ENCODE measurements around the gene SSU72. TPM values are rescaled to one million over a fixed set of nuclear protein-coding genes. Genes with fewer than 3 reads are reported as not detected.
"Not testable (repeated sequence)": the region's sequence is repeated elsewhere in the genome, so short reads cannot be mapped to it uniquely, and the experiment has no call there.

The SSU72 gene
- total RNA-seq, 1 experiment from 2014 or later: 217 TPM

- TF ChIP-seq REST (IDR thresholded peaks at IDR 0.05; ENCODE audit: insufficient read depth in 1 of 2, low read depth in 2 of 2, low read length in 1 of 2) (no peak), POLR2AphosphoS5 (IDR thresholded peaks at IDR 0.05; ENCODE audit: low read depth, low read length) (no peak), CTCF (IDR thresholded peaks at IDR 0.05) (no peak; the same call in 1 of the 2 replicates), TCF7L2 (IDR thresholded peaks at IDR 0.05; ENCODE audit: low read depth, low read length) (no peak), SIN3A (IDR thresholded peaks at IDR 0.05; ENCODE audit: borderline replicate concordance, insufficient read depth, low read depth, low read length) (no peak)
- Histone ChIP-seq H3K27me3 (ENCODE audit: control insufficient read depth, insufficient read depth, low read length) (no peaks in the 10 kb centered on the region), H3K36me3 (ENCODE audit: control insufficient read depth, insufficient read depth, low read length) (no peaks in the 10 kb centered on the region), H3K27ac (ENCODE audit: low read length) (no peak overlapping the region), H3K4me3 (ENCODE audit: low read depth in 2 of 2, low read length in 2 of 2) (no peak overlapping the region), H3K9me3 (ENCODE audit: control insufficient read depth, insufficient read depth, low read depth, low read length) (no peaks in the 10 kb centered on the region), H3K4me1 (ENCODE audit: control insufficient read depth, insufficient read depth, low read length) (peaks cover 10% of the 10 kb centered on the region)
- POLR2A ChIA-PET: interaction anchor here (1.2 kb wide), 1 partner anchor 21 kb away, joined by 4 read pairs; no protein-coding TSS in a partner anchor
- BruUV-seq (replicated peaks): no TSS peak
- DNase-seq (ENCODE audit: low read depth, low spot score) (no peak), ATAC-seq (peak; percentile 70)
- CTCF ChIA-PET: interaction anchor here (0.6 kb wide), 1 partner anchor 222 kb away, joined by 5 read pairs; the partner anchor contains the start of gene AURKAIP1
- in situ Hi-C loops (cut with HindIII; ENCODE audit: low pct_unique_long_range_greater_than_20kb, low sequenced_read_pairs): no loop called here
- intact Hi-C loops (cut with micrococcal nuclease; ENCODE audit: unreplicated experiment): no loop called here
These were observed 22.7 kb upstream of the SSU72 start for GRCh38 chr1:1597275-1597930.

- intact Hi-C loops (cut with micrococcal nuclease; ENCODE audit: unreplicated experiment) (no loop called here), in situ Hi-C loops (cut with HindIII; ENCODE audit: low pct_unique_long_range_greater_than_20kb, low sequenced_read_pairs) (no loop called here)
- ChIA-PET CTCF (no interaction called here), POLR2A (interaction anchor here (1.2 kb wide), 1 partner anchor 21 kb away, joined by 4 read pairs; no protein-coding TSS in a partner anchor)
- ATAC-seq (no peak), DNase-seq (ENCODE audit: low read depth, low spot score) (no peak)
- no peaks in the 10 kb centered on the region for H3K9me3 ChIP-seq (ENCODE audit: control insufficient read depth, insufficient read depth, low read depth, low read length)
- H3K27ac ChIP-seq (ENCODE audit: low read length): no peak overlapping the region
- H3K36me3 ChIP-seq (ENCODE audit: control insufficient read depth, insufficient read depth, low read length): no peaks in the 10 kb centered on the region
- H3K4me1 ChIP-seq (ENCODE audit: control insufficient read depth, insufficient read depth, low read length): peaks cover 10% of the 10 kb centered on the region
- no TSS peak for BruUV-seq (replicated peaks)
- H3K27me3 ChIP-seq (ENCODE audit: control insufficient read depth, insufficient read depth, low read length): no peaks in the 10 kb centered on the region
- no peak for TF ChIP-seq CTCF (IDR thresholded peaks at IDR 0.05)
- no peak for TF ChIP-seq POLR2AphosphoS5 (IDR thresholded peaks at IDR 0.05; ENCODE audit: low read depth, low read length)
- no peak for TF ChIP-seq REST (IDR thresholded peaks at IDR 0.05; ENCODE audit: insufficient read depth in 1 of 2, low read depth in 2 of 2, low read length in 1 of 2)
- TF ChIP-seq SIN3A (IDR thresholded peaks at IDR 0.05; ENCODE audit: borderline replicate concordance, insufficient read depth, low read depth, low read length): no peak
- no peak for TF ChIP-seq TCF7L2 (IDR thresholded peaks at IDR 0.05; ENCODE audit: low read depth, low read length)
- H3K4me3 ChIP-seq (ENCODE audit: low read depth in 2 of 2, low read length in 2 of 2): no peak overlapping the region
These were observed 22.0 kb upstream of the SSU72 start for GRCh38 chr1:1596493-1597274.

GRCh38 chr1:1595341-1595740 is 20.7 kb upstream of the SSU72 start:
- H3K27me3 ChIP-seq (ENCODE audit: control insufficient read depth, insufficient read depth, low read length); H3K36me3 ChIP-seq (ENCODE audit: control insufficient read depth, insufficient read depth, low read length); CTCF ChIA-PET; H3K4me3 ChIP-seq (ENCODE audit: low read depth in 2 of 2, low read length in 2 of 2); H3K9me3 ChIP-seq (ENCODE audit: control insufficient read depth, insufficient read depth, low read depth, low read length); H3K27ac ChIP-seq (ENCODE audit: low read length); in situ Hi-C loops (cut with HindIII; ENCODE audit: low pct_unique_long_range_greater_than_20kb, low sequenced_read_pairs); POLR2A ChIA-PET; ATAC-seq; BruUV-seq (replicated peaks); DNase-seq (ENCODE audit: low read depth, low spot score); intact Hi-C loops (cut with micrococcal nuclease; ENCODE audit: unreplicated experiment); H3K4me1 ChIP-seq (ENCODE audit: control insufficient read depth, insufficient read depth, low read length): not testable (repeated sequence)

All from Panc1 (cell line).